Activated CD8-positive, alpha-beta memory T cell treated with anti-CD3 and anti-CD28 coated beads, Interleukin-2, amount 50 U/mL, for 24 hours (primary cell): ENCODE data around the gene SHC2.
"Not testable (repeated sequence)": the region's sequence is repeated elsewhere in the genome, so short reads cannot be mapped to it uniquely, and the experiment has no call there.

Source experiments
- DNase-seq: peaks from one replicate; pipeline ENCODE4 v3.0.0-alpha.2; 2020; ENCODE audit errors: extremely low read depth

Gene SHC2

GRCh38 chr19:444677-445210, 16.1 kb downstream of the SHC2 start:
- no peak for DNase-seq

- no peak for DNase-seq
These were observed 17.8 kb downstream of the SHC2 start for GRCh38 chr19:443005-443404.

GRCh38 chr19:442085-442484, 18.7 kb downstream of the SHC2 start:
- DNase-seq = no peak

- no peak for DNase-seq
These were observed 19.5 kb downstream of the SHC2 start for GRCh38 chr19:441213-441836.

- DNase-seq = no peak
These were observed 20.2 kb downstream of the SHC2 start for GRCh38 chr19:440391-441212.

- no peak for DNase-seq
These were observed 21.5 kb downstream of the SHC2 start for GRCh38 chr19:439167-439900.

- DNase-seq = no peak
These were observed 22.3 kb downstream of the SHC2 start for GRCh38 chr19:438416-438958.

- no peak for DNase-seq
These were observed 23.8 kb downstream of the SHC2 start for GRCh38 chr19:437041-437440.

GRCh38 chr19:436413-436950, 24.4 kb downstream of the SHC2 start:
- DNase-seq = no peak

GRCh38 chr19:435707-436412, 25.0 kb downstream of the SHC2 start:
- DNase-seq = no peak

- DNase-seq = no peak
These were observed 25.7 kb downstream of the SHC2 start for GRCh38 chr19:435056-435706.

GRCh38 chr19:434152-434960, 26.5 kb downstream of the SHC2 start:
- DNase-seq = no peak

GRCh38 chr19:430701-431100, 30.1 kb downstream of the SHC2 start:
- no peak for DNase-seq

GRCh38 chr19:428149-428548, 32.7 kb downstream of the SHC2 start:
- no peak for DNase-seq

- DNase-seq = not testable (repeated sequence)
These were observed 33.2 kb downstream of the SHC2 start for GRCh38 chr19:427675-428074.

GRCh38 chr19:426725-427445, 33.9 kb downstream of the SHC2 start:
- DNase-seq = no peak

GRCh38 chr19:425056-425455, 35.8 kb downstream of the SHC2 start:
- DNase-seq = no peak

- DNase-seq = no peak
These were observed 36.3 kb downstream of the SHC2 start for GRCh38 chr19:424546-424945.
